A549 treated with GW870086 at 1 μM for 4 hours (cell line): ENCODE results near the gene OR6C76. TPM values are rescaled to one million over a fixed set of nuclear protein-coding genes. Genes with fewer than 3 reads are reported as not detected.

Experiments used
- total RNA-seq: library from RNA; stranded (reverse); fragments of 200-300 nt; extraction: Qiagen RNA extraction; gene quantifications from 5 replicates; pipeline ENCODE4 v1.2.3, GENCODE V29; 2022; ENCODE audit warnings: low read depth

Gene OR6C76
- not detected in 5 replicates for total RNA-seq

GRCh38 chr12:55425954-55426353 lies at the start of gene OR6C76:
OR6C76 (plus strand) TSS chr12:55426254; CDS start chr12:55426254, 0 bp downstream.

GRCh38 chr12:55400229-55400628 lies 25.8 kb upstream of the OR6C76 start, which contains the start of gene OR6C65:
OR6C65 (plus strand) TSS chr12:55400529; CDS start chr12:55400529, 0 bp downstream.

GRCh38 chr12:55443776-55444175 lies 17.7 kb downstream of the OR6C76 start, which contains the start of gene OR6C2:
OR6C2 (plus strand) TSS chr12:55444076; CDS start chr12:55452214, 8,138 bp downstream.

GRCh38 chr12:55470088-55470829 lies 44.2 kb downstream of the OR6C76 start, which contains the start of gene OR6C70:
OR6C70 (minus strand) TSS chr12:55470138; CDS start chr12:55470138, 0 bp downstream.

Other genes with a start within 250 kb of the OR6C76 start
- gene OR10A7, start 205.2 kb upstream of the OR6C76 start, total RNA-seq = not detected in 5 replicates
- gene OR6C74, start 181.6 kb upstream of the OR6C76 start, total RNA-seq = not detected in 5 replicates
- not detected in 5 replicates for gene OR6C6, start 129.7 kb upstream of the OR6C76 start, total RNA-seq
- not detected in 5 replicates for gene OR6C1, start 111.9 kb upstream of the OR6C76 start, total RNA-seq
- gene OR6C3, start 95.5 kb upstream of the OR6C76 start, total RNA-seq = not detected in 5 replicates
- gene OR6C75, start 63.3 kb upstream of the OR6C76 start, total RNA-seq = not detected in 5 replicates
- gene OR6C65, start 25.7 kb upstream of the OR6C76 start, total RNA-seq = not detected in 5 replicates
- gene OR6C2, start 17.8 kb downstream of the OR6C76 start, total RNA-seq = not detected in 5 replicates
- not detected in 5 replicates for gene OR6C70, start 43.9 kb downstream of the OR6C76 start, total RNA-seq
- gene OR6C68, start 66.1 kb downstream of the OR6C76 start, total RNA-seq = not detected in 5 replicates
- gene OR6C4, start 123.3 kb downstream of the OR6C76 start, total RNA-seq = not detected in 5 replicates
- not detected in 5 replicates for gene OR2AP1, start 146.2 kb downstream of the OR6C76 start, total RNA-seq
- gene OR10P1, start 210.6 kb downstream of the OR6C76 start, total RNA-seq = not detected in 5 replicates